NB4 (cell line): Measurements from ENCODE around the gene NCK2.

Source experiments
- DNase-seq: peaks from one replicate; pipeline ENCODE4 v3.0.0; 2010; ENCODE audit warnings: low read depth
- H3K4me3 ChIP-seq: one replicate; pipeline ENCODE4 v1.5.1; 2011; ENCODE audit warnings: mild to moderate bottlenecking, low read depth, low read length, moderate library complexity
- CTCF ChIP-seq: IDR thresholded peaks from one replicate; pipeline ENCODE4 v1.5.1; 2012; ENCODE audit warnings: low read depth, low read length
- MAX ChIP-seq: IDR thresholded peaks from 2 replicates; pipeline ENCODE4 v1.6.1; 2011; ENCODE audit warnings: low read depth, low read length
- MYC ChIP-seq: IDR thresholded peaks from 2 replicates; pipeline ENCODE4 v1.6.1; 2011; ENCODE audit warnings: low read depth, low read length
- POLR2A ChIP-seq: IDR thresholded peaks from 2 replicates; pipeline ENCODE4 v1.6.1; 2011; ENCODE audit warnings: mild to moderate bottlenecking; ENCODE audit not compliant: insufficient read length; ENCODE audit errors: extremely low read depth

NCK2 gene

GRCh38 chr2:105732101-105732500, 12.6 kb upstream of the NCK2 start:
- peak overlapping the region; percentile 22 for H3K4me3 ChIP-seq
- DNase-seq = peak; percentile 78

GRCh38 chr2:105732955-105733607, 11.6 kb upstream of the NCK2 start:
- peak; percentile 63 for DNase-seq
- TF ChIP-seq POLR2A = no peak
- no peak for TF ChIP-seq MAX
- no peak for TF ChIP-seq CTCF
- no peak for TF ChIP-seq MYC
- H3K4me3 ChIP-seq = no peak overlapping the region

More at GRCh38 chr2:105732101-105732500, 12.6 kb upstream of the NCK2 start:
- TF ChIP-seq MAX (peak; percentile 25; the same call in 1 of the 2 replicates), CTCF (no peak)

GRCh38 chr2:105733875-105734274, 10.8 kb upstream of the NCK2 start:
- no peak for TF ChIP-seq MAX
- no peak for TF ChIP-seq MYC
- no peak for TF ChIP-seq CTCF
- TF ChIP-seq POLR2A = no peak
- DNase-seq = no peak
- H3K4me3 ChIP-seq = no peak overlapping the region

- H3K4me3 ChIP-seq = no peak overlapping the region
- TF ChIP-seq MYC (no peak), MAX (no peak), CTCF (no peak), POLR2A (no peak)
- no peak for DNase-seq
These were observed 9.8 kb upstream of the NCK2 start for GRCh38 chr2:105734762-105735538.

- TF ChIP-seq POLR2A (no peak), CTCF (no peak), MYC (no peak), MAX (no peak)
- no peak for DNase-seq
- H3K4me3 ChIP-seq = no peak overlapping the region
These were observed 8.6 kb upstream of the NCK2 start for GRCh38 chr2:105736145-105736544.
